Heart left ventricle (tissue), 13 donors: Measurements from ENCODE around the gene ARHGDIB.

ENCODE experiments used
- POLR2A ChIP-seq, 2 donors: fragments of 450-650 bp; IDR thresholded peaks; one replicate each; pipeline ENCODE4 v1.6.1; 2017; ENCODE audit warnings: antibody characterized with exemption in 2 of 2, mild to moderate bottlenecking in 2 of 2, moderate library complexity in 2 of 2
- TF ChIP-seq, protein P1 (sequence below), 12 donors: fragments of 200-600 bp; sonication (generic) in 4 of 12; IDR thresholded peaks; one replicate each; pipeline versions ENCODE4 v1.5.0 to v1.8.0; 2018 to 2022; ENCODE audit warnings: antibody characterized with exemption in 12 of 12, mild to moderate bottlenecking in 5 of 12
- donor health status: ischemic (EF 13 %, LVEDD 7.1; RV severe dilation, severe dysfunction).
- donor health status: DM: no; HTN: yes; CAD: no.
- donor health status: DM: no; HTN: no; CAD: no.
- donor health status: ischemic (EF 25% LVEDD 6.9; RV normal size, moderate dysfunction).
- donor health status: ischemic (EF 25% LVEDD 5.7; RV mildly dilated, moderate dysfunction).
- donor health status: ischemic (EF 35%, LVEDD 5.7; RV mildly dilated, moderate dysfunction).
- donor health status: nonischemic (EF 11% LVEDD 7.7; RV severe dilation, severe dysfunction).
- donor health status: DM: yes; HTN: yes; CAD: no.
- donor health status: PGD.
- donor health status: ischemic (EF 29% LVEDD 5.4; RV normal size, mild dysfunction).
- donor health status: nonischemic (EF 23%, LVEDD 6.1; RV moderate dilation, normal function).

DNA sequence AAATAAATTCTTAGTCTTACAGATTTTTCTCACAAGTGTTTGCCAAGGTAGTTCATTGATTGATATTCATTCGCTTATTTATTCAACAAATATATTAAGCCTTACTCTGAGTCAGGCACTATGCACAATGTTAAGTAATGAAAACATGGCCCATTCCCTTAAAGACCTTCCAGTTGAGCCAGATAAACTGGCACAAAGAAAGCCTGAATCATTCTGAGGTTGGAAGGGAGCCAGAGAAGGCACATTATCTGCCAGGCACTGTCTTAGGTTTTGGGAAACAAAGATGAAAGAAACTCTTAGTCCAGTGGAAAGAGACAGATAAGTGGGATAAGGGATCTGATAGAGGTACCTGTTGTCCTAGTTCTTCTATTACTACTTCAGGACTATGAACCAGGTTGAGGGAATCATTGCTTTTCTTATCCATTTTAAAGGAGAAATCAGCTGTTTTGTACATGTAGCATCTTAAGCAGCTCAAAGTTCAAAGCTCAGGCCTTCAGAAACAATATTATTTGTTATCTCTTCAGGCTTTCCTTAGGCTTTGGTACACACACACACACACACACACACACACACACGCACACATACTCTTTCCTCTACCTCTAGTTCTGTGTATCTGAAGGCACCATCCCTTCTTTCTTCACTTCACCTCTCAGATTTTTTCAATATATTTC is 38.4 kb upstream of the ARHGDIB start:
- TF ChIP-seq, protein P1, sequence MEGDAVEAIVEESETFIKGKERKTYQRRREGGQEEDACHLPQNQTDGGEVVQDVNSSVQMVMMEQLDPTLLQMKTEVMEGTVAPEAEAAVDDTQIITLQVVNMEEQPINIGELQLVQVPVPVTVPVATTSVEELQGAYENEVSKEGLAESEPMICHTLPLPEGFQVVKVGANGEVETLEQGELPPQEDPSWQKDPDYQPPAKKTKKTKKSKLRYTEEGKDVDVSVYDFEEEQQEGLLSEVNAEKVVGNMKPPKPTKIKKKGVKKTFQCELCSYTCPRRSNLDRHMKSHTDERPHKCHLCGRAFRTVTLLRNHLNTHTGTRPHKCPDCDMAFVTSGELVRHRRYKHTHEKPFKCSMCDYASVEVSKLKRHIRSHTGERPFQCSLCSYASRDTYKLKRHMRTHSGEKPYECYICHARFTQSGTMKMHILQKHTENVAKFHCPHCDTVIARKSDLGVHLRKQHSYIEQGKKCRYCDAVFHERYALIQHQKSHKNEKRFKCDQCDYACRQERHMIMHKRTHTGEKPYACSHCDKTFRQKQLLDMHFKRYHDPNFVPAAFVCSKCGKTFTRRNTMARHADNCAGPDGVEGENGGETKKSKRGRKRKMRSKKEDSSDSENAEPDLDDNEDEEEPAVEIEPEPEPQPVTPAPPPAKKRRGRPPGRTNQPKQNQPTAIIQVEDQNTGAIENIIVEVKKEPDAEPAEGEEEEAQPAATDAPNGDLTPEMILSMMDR (IDR thresholded peaks at IDR 0.05), result no peak
- no peak for TF ChIP-seq POLR2A (IDR thresholded peaks at IDR 0.05)
